GM19240 (cell line): ENCODE results near the gene GPC2.
"Not testable (repeated sequence)": the region's sequence is repeated elsewhere in the genome, so short reads cannot be mapped to it uniquely, and the experiment has no call there.

Source experiments
- DNase-seq: peaks from one replicate; pipeline ENCODE4 v3.0.0; 2011; ENCODE audit warnings: low spot score; ENCODE audit not compliant: insufficient read length

The GPC2 gene

GRCh38 chr7:100152404-100152803, 24.8 kb downstream of the GPC2 start:
- no peak for DNase-seq

- DNase-seq, result peak; percentile 98
Observed at GRCh38 chr7:100148559-100149328, 28.4 kb downstream of the GPC2 start, which contains the start of gene LAMTOR4. LAMTOR4 (plus strand) TSS chr7:100148918; CDS start chr7:100148973, 55 bp downstream.

- DNase-seq, result no peak
Observed at GRCh38 chr7:100148225-100148558, 29.0 kb downstream of the GPC2 start.

- no peak for DNase-seq
Observed at GRCh38 chr7:100147278-100147677, 29.9 kb downstream of the GPC2 start.

GRCh38 chr7:100146350-100146749, 30.8 kb downstream of the GPC2 start:
- not testable (repeated sequence) for DNase-seq

GRCh38 chr7:100142461-100142860, 34.7 kb downstream of the GPC2 start:
- DNase-seq, result no peak

GRCh38 chr7:100141555-100141949, 35.6 kb downstream of the GPC2 start:
- DNase-seq, result no peak

- DNase-seq, result no peak
Observed at GRCh38 chr7:100137851-100138760, 39.1 kb downstream of the GPC2 start.

GRCh38 chr7:100132697-100133151, 44.5 kb downstream of the GPC2 start:
- peak; percentile 57 for DNase-seq

GRCh38 chr7:100132126-100132525, 45.1 kb downstream of the GPC2 start:
- DNase-seq, result no peak

GRCh38 chr7:100130608-100131453, 46.4 kb downstream of the GPC2 start:
- DNase-seq, result peak; percentile 61

- DNase-seq, result not testable (repeated sequence)
Observed at GRCh38 chr7:100130220-100130607, 47.0 kb downstream of the GPC2 start.

GRCh38 chr7:100128637-100128963, 48.6 kb downstream of the GPC2 start:
- DNase-seq, result no peak

GRCh38 chr7:100127866-100128636, 49.1 kb downstream of the GPC2 start:
- no peak for DNase-seq

- no peak for DNase-seq
Observed at GRCh38 chr7:100126931-100127865, 50.0 kb downstream of the GPC2 start, which contains the start of gene MBLAC1. MBLAC1 (plus strand) TSS chr7:100126967; CDS start chr7:100127396, 429 bp downstream.

GRCh38 chr7:100126239-100126930, 50.8 kb downstream of the GPC2 start:
- no peak for DNase-seq

GRCh38 chr7:100124301-100125230, 52.6 kb downstream of the GPC2 start:
- DNase-seq, result no peak

- DNase-seq, result no peak
Observed at GRCh38 chr7:100122568-100122967, 54.6 kb downstream of the GPC2 start.
